OCI-M2 (cell line): ENCODE data around the gene PRCP.
"Not testable (repeated sequence)": the region's sequence is repeated elsewhere in the genome, so short reads cannot be mapped to it uniquely, and the experiment has no call there.

ENCODE experiments used
- DNase-seq: peaks from one replicate; lab custom pipeline; 2025; ENCODE audit not compliant: unreplicated experiment; lab: John Stamatoyannopoulos, UW

PRCP gene

DNA sequence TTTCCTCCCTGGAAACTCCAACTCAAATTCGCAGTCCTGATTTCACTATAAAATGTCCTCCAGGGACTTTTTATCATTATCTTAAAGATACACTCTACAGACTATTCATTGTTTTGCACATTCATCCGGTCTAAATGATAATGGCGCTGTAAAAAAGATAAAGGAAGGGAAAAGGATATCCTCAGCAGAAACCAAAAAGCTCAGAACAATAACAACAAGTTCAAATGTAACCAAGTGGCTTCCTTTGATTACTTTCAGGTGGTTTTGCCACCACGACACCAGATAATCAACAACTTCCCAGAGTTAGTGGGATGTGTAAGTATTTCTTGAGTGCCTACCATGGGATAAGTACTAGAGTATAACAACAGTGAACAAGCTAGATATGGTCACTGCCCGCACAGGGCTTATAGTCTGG is 26.3 kb downstream of the PRCP start:
- DNase-seq = no peak

DNA sequence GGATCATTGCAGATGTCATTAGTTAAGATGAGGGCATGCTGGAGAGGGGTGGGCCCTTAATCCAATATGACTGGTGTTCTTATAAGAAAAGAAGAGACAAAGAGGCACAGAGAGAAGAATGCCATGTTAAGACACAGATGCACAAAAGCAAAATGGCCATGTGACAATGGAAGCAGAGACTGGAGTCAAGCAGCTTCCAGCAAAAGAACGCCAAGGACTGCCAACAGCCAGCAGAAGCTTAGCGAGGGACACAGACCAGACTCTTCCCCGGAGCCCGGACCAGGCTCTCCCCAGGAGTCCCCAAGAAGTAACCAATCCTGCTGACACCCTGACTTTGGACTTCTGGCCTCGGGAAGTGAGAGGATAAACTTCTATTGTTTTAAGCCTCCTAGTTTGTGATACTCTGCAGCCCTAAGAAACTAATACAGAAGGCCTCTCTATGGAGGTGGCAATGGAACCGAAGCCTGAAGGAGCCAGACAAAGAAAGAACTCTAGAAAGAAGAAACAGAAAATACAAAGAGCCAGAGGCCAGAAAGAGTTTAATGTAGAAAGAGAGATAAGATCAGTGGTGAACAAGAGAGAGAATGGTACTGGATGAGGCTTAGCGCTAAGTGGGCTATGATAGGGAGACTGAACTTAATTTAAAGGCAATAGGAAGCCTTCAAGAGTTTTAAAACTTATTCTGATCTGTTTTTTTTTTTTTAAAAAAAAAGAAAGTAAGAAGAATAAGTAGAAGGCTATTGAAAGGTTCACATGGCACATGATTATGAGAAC is 27.7 kb downstream of the PRCP start:
- no peak for DNase-seq

DNA sequence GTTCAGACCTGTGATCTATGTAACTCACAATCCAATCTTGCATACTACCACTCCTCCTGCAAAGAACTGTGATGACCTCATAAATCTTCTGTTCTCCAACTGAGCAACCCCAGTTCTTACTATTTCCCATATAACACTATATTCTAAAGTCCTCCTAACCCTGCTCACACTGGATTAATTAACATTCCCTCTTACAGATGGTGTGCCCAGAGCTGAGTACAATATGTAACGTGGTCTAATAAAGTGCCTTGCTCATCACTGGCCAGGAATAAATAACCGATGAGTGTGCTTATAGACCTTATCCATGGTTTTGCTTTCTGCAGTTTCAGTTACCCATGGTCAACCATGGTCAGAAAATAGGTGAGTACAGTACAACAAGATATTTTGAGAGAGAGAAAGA is 28.6 kb downstream of the PRCP start:
- DNase-seq = no peak

DNA sequence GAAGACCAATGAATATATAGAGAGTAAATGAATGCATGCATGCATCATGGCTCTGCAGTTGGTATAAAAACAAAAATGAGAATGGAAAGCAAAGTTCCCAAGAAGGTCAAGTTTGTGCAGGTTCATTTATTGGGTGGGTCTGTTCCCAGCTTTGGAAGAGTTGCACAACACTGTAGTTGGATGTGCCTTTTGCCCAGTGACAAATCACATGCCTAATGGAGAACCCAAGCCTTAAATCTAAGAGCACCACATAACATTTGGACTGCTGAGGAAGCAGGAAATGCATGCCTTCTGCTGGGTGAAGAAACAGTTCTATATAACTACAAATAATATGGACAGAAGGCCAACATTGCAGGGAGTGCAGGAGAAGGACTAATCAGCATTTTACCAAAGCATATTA is 30.6 kb downstream of the PRCP start:
- no peak for DNase-seq

DNA sequence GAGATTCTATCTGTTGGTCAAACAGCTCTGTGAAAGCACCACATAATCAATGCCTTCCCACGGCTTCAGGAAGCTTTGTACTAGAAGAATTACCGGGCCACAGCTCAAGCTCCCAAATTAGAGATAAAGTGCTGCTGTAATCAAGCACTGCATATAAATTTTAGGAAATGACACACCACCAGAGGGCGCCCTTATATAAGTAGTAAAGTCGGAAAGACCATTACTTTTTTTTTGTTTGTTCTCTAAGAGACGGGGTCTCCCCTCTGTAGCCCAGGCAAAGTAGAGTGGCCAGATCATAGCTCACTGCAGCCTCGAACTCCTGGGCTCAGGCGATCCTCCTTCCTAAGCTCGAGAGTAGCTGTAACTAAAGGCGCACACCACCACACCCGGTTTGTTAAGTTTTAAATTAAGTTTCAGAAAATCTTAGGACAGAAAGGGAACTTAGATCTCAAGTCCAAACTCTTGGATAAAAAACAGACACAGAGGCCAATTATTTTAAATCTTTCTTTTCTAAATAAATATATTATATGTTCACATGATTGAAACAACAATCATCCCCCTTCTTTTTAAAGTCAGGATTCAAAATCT is 32.6 kb downstream of the PRCP start:
- peak; percentile 71 for DNase-seq

DNA sequence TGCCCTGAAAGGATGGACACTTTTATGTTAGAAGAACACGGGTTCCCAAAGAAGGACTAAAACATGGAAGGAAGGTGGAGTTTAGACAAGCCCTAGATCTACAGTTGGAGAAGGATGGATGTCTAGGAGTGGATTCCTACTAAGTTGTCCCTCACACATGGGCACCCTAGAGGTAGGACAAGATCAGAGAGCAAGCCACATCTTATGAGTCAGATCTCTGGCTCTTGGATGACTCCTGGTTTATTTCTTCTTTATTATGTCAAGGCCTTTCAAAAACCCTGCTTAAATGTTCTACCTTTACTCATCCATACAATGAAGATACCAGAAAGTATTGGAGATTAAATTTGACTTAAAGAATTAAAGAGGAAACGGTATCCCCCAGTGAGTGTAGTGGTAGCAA is 34.4 kb downstream of the PRCP start:
- DNase-seq = no peak

DNA sequence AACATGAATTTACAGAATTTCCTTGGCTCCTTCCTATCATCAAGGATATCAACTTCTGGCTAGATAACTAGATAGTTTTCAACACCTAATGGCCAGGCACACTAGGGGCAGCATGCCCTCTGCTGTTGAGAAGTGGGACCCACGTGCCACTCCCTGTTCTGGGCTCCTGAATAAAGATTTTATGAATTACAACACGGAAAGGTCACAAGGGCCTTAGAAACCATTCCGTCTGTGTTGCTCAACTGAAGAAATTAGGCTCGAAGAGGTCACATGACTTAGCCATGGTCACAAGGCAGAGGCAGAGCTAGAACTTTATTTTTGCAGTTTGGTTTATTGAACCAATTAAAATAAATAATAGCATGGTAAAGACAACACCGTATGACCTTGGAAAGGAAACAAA is 36.0 kb downstream of the PRCP start:
- DNase-seq = no peak

DNA sequence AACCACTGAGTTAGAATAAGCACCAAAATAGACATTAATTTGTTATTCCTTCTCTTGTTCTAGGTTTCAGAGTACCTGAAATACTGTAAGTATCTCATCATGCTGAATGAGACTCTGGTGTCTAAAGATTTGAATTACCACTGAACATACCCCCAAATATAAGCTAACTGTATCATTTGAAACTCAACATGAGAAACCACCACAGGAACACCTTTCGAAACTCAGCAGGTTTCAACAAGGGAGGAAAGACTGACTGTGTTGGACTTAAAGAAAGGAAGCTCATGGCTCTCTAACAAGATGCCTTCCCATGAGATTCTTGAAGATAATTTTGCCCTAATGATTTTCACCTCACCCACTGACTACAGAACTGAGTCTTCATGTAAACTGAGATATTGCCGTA is 37.0 kb downstream of the PRCP start:
- no peak for DNase-seq

DNA sequence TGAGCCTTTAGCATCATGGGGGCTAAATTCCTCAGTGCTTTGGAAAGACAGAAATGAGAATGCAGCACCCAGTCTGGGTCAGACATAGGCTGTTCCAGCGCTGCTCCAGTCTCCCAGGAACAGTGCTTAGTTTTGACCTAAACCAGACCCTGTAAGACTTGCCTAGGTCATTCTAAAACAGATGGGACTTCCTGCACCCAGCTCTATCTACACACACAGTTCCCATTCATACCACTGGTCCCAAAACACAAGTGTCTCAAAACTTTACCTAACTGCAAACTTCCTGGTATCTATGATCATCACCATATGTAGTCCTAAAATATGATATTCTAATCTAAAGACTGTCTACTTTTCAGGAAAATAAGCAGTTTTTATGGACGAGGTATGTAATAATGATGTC is 37.9 kb downstream of the PRCP start:
- no peak for DNase-seq

DNA sequence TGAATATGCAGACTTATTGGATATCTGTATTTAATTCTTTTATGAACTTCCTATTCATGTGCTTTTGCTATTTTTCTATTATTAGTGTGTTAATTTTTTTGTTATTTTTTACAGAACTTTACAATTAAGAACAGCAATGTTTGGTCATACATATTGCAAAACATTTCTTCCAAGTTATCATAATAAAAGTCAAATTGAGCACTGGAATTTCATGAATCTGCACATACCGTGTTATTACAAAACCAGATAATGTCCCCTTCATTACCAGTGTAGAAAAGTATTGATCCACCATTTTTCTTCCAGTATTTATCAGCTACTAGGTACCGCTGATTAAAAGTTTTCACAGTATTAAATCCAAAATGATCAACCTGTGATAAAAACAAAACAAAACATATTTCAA is 40.5 kb downstream of the PRCP start:
- no peak for DNase-seq

DNA sequence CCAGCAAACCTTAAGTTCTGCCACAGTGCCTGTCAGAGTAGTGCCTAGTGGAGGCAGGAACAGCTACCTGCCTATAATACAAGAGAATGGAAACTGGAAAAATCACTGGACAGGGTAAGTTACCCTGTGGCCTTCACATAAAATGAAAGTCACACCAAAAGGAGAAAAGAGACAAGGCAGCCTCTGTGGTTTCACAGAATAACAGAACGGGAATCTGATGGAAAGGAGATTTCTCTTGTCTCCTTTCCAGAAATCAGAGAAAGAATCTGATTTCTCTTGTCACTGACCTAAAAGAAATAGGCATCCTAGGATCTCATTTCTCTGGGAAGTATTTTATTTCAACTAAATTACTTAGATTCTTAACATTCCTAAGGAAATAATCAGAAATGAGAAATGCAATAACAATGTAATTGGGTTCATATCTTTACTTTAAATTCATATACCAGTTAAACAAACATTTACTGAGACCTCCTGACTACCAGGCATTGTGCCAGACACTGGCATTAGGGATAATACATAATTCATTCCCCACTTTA is 41.6 kb downstream of the PRCP start:
- no peak for DNase-seq

DNA sequence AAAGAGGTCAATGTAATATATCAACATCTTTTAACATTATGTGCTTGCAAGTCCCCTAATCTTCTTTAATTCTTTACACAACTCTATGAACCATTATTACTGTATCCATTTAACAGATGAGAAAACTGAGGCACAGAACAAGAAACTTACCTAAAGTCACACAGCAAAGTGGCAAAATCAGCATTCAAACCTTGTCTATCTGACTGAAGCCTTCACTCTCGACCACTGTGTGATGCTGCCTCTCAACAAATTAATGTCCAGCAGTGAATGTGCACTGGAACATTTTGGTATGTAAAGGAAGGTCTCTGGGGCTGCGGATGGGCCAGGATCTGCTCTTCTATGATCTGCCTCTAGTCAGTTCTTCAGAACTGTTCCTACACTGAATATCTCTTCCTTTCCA is 42.1 kb downstream of the PRCP start:
- no peak for DNase-seq

DNA sequence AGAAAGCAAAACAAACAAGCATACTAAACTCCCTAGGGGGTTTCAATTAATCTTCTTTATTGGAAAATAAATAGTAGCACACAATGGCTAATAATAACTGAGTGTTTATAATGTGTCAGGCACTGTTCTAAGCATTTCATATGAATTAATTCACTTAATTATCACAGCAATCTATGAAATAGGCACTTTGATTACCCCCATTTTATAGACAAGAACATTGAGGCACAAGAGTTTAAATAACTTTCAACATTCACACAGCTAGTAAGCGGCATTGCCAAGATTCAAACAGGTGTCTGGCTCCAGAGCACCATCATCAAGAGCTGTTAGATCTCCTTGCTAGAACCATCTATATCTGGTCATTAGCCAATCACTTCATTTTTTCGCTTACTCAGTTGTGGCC is 43.1 kb downstream of the PRCP start:
- no peak for DNase-seq

DNA sequence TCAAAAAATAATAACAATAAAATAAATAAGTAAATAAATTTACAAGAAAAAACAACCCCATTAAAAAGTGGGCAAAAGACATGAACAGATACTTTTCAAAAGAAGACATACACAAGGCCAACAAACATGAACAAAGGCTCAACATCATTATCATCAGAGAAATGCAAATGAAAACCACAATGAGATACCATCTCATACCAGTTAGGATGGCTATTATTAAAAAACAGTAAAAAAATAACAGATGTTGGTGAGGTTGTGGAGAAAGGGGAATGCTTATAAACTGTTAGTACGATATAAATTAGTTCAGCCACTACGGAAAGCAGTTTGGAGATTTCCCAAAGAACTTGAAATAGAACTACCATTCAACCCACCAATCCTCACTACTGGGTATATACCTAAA is 44.6 kb downstream of the PRCP start:
- no peak for DNase-seq

DNA sequence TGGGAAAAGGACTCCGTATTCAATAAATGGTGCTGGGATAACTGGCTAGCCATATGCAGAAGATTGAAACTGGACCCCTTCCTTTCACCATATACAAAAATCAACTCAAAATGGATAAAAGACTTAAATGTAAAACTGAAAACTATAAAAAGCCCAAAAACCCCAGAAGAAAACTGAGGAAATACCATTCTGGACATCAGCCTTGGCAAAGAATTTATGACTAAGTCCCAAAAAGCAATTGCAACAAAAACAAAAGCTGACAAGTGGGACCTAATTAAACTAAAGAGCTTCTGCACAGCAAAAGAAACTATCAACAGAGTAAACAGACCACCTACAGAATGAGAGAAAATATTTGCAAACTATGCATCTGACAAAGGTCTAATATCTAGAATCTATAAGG is 45.3 kb downstream of the PRCP start:
- DNase-seq = not testable (repeated sequence)

DNA sequence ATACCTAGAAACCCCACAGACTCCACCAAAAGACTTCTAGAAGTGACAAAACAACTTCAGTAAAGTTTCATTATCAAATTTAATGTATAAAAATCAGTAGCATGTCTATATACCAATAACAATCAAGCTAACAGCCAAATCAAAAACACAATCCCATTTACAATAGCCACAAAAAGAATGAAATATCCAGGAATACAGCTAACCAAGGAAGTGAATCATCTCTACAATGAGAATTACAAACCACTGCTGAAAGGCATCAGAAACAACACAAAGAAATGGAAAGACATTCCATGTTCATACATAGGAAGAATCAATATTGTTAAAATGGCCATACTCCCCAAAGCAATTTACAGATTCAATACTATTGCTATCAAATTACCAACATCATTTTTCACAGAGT is 46.0 kb downstream of the PRCP start:
- no peak for DNase-seq

DNA sequence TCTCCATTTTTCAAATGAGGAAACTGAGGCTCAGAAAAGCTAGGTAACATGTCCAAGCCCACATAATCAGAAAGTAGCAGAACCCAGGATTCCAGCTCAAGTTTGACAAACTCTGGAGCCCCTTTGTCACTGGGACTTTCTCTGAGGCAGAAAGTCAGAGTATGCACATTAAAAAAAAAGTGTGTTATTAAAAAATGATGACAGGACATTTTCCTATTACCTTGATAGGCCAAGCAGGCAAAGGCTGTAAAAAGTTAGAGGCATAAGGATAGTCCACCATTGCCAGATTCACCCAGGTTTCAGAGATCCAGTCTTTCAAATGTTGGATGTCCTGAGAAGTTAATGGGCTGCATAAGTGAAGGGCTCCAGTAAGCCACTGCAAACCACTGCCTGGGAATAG is 51.4 kb downstream of the PRCP start:
- no peak for DNase-seq

DNA sequence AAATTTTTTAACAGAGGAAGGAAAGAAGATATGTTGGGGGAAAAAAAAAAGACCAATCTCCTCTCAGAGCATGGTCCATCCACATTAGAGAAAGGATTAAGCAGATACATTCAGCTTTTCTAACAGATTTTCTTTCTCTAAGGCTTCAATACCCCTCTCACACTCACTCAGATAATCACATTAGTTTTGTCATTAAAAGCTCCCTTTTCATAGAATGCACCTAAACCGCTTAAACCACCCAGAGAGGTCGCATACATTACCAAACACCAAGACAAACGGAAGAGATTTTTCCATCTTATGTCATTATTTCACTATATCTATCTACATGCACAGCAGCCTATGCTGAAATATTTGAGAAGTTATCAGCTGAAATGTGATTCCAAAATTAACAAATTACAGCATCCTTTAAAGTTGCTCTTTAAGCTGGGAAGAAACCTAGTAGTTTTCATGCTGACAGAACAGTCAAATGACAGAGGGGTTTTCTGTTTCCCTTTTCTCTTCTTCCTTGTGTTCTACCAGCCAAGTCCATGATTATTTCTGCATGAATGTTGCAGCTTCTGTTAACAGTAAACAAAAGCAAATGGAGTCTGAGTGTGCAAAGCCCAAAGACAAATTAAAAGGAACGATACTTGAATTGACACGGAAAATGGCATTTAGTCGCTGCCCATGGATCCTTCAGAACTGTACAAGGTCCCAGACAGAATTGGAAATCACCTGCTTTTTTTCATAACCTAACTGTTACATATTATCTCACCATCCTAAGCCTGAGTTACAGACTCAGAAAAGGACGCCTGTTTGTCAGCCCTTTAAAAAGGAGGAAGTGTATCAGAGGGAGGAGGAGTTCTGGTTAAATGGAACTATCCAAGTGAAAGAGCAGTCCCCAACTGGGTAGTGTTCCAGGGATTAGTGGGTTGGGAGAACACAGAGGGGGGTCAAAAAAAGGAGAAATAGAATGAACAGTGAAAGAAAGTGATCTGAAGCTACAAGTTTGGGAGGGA is 54.6 kb downstream of the PRCP start:
- DNase-seq = no peak

DNA sequence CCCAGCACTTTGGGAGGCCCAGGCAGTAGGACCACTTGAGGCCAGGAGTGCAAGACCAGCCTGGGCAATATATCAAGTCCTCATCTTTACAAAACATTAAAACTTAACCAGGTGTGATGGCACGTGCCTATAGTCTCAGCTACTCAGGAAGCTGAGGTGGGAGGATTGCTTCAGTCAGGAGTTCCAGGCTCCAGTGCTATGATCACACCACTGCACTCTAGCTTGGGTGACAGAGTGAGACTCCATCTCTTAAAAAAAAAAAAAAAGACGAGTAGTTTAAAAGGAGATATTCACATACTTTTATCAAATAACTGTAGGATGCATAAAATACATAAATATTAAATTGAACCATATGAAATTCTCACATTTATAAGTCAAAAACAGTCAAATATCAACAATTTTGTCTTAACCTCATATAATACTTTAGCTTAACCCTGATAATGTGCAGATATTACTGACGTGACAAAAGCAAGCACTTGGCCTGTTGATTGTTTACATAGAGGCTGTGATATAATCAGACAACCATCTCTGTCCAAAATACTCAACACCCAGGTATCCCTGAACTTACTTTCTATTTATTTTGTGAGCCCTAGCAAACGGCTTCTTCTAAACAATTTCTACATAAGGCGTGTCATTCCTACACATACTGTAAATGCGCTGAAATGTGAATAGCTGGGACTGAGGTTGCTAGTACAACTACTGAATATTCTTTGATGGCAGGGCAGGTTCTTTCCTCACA is 57.0 kb downstream of the PRCP start:
- no peak for DNase-seq

DNA sequence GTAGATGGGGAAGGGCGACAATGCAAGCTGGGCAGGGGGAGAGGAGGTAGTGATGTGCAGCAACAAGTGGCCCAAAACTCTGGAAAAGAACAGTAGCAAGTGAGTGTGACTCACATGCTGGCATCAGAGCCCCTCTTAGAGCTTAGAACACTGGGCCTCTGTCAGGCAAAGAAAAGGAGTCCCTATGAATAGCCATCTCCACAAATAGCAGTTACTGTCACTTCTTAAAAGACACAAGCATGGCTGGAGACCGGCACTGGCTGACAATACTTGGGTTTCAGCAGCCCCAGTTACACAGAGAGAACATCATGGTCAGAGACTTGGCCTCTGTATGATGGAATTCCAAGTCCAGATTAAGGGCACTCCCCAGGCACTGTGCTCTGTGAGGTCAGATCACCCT is 58.2 kb downstream of the PRCP start:
- DNase-seq = no peak

DNA sequence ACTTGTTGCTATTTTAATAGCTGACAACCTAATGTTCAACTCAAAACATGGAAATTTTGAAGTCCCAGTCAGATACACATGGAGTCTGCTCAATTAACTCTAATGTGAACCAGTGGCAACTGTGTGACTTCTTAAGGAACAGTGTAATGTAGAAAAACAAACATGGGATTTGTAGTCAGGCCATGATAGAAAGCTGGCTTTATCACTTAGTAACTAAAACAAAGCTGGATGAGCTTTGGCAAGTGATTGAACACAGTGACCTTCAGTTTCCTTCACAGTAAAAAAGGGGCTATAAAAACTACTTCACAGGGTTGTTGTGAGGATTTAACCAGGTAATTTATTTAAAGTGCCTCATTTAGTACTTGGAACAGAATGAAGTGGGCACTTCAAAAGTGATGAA is 62.6 kb downstream of the PRCP start:
- no peak for DNase-seq
